ENCODE measurements around the gene SBK1. TPM values are rescaled to one million over a fixed set of nuclear protein-coding genes. Genes with fewer than 3 reads are reported as not detected.
A peak's percentile ranks its signal among the peaks of the same experiment; 100 is the strongest.

Gene SBK1
- total and polyA plus RNA-seq, 2 donors from 2014 or later = 1.4 to 2.5 TPM

DNA sequence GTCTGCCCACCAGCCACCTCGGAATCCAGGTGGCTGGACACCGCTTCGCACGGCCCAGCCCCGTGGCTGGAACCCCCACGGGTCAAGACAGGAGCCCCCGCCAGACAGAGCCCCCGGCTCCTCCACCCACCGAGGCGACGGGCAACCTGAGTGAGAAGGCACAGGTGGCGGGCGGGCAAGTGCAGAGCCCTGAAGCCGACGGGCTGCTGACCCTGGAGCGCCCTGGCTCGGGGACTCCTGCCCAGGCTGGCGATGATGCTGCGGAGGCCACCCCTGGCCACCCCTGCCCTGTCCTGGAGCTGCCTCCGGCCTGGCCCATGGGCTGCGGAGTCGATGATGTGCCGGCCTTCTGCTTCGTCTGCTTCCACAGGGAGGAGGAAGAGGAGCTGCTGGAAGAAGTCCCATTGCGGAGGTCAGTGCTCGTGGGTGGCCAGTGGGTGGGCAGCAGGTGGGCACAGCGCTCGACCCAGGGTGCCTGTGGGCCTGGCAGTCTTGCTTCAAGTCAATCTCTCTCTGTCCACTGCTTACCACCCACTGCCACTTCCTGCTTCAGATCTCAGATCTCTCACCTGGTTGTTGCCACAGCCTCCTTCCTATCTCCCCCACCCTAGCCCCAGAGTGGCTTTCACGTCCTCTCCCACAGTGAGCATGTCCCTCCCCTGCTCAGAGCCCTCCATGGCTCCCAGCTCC, 33.1 kb upstream of the SBK1 start:
- no peaks in the 10 kb centered on the region for H3K9me3 ChIP-seq (ENCODE audit: control insufficient read depth in 2 of 3, insufficient read depth in 1 of 3, low read length in 3 of 3)
- peak in 2 of 5 donors; percentile 19 to 78 for DNase-seq

DNA sequence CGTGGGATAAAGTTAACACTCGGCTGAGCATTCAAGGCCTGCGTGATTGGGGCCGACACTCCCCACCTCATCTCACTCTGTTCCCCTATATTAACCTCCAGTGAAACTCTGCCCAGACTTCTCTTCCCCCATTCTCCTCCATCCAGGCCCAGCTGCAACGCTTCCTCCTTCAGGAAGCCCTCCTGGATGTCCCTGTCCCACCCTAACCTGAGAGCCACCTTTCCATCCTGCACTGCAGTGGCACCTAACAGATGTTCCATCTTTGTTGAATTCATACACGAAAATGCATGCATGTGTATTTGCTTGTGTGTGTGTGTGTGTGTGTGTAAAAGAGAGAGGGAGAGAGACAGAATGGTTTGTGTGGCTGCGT, 32.6 kb upstream of the SBK1 start:
- Histone ChIP-seq H3K36me3 (ENCODE audit: control insufficient read depth in 2 of 3, insufficient read depth in 3 of 3, low read length in 3 of 3) (no peaks in the 10 kb centered on the region), H3K9ac (ENCODE audit: low read length in 3 of 3) (no peak overlapping the region), H3K27me3 (ENCODE audit: control insufficient read depth, insufficient read depth, low read length) (no peaks in the 10 kb centered on the region), H3K4me3 (ENCODE audit: low read length in 3 of 3) (no peak overlapping the region), H3K9me3 (ENCODE audit: control insufficient read depth in 2 of 3, insufficient read depth in 1 of 3, low read length in 3 of 3) (no peaks in the 10 kb centered on the region), H3K27ac (ENCODE audit: low read depth in 2 of 2, low read length in 2 of 2) (no peak overlapping the region), H3K4me1 (ENCODE audit: control insufficient read depth in 2 of 3, insufficient read depth in 2 of 3, low read depth in 1 of 3, low read length in 3 of 3) (no peaks in the 10 kb centered on the region)
- intact Hi-C loops (cut with DNase I) = no loop called here
- TF ChIP-seq, protein P1, sequence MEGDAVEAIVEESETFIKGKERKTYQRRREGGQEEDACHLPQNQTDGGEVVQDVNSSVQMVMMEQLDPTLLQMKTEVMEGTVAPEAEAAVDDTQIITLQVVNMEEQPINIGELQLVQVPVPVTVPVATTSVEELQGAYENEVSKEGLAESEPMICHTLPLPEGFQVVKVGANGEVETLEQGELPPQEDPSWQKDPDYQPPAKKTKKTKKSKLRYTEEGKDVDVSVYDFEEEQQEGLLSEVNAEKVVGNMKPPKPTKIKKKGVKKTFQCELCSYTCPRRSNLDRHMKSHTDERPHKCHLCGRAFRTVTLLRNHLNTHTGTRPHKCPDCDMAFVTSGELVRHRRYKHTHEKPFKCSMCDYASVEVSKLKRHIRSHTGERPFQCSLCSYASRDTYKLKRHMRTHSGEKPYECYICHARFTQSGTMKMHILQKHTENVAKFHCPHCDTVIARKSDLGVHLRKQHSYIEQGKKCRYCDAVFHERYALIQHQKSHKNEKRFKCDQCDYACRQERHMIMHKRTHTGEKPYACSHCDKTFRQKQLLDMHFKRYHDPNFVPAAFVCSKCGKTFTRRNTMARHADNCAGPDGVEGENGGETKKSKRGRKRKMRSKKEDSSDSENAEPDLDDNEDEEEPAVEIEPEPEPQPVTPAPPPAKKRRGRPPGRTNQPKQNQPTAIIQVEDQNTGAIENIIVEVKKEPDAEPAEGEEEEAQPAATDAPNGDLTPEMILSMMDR (IDR thresholded peaks at IDR 0.05; ENCODE audit: borderline replicate concordance, extremely low read depth, insufficient read depth) = no peak
- DNase-seq (no peak), FAIRE-seq (no peak)

More for the DNA sequence above, 33.1 kb upstream of the SBK1 start:
- no peak for FAIRE-seq
- no peak overlapping the region for H3K9ac ChIP-seq (ENCODE audit: low read length in 3 of 3)
- TF ChIP-seq, protein P1 (IDR thresholded peaks at IDR 0.05; ENCODE audit: borderline replicate concordance, extremely low read depth, insufficient read depth) = no peak
- intact Hi-C loops (cut with DNase I) = no loop called here
- H3K27ac ChIP-seq (ENCODE audit: low read depth in 2 of 2, low read length in 2 of 2) = no peak overlapping the region
- H3K4me1 ChIP-seq (ENCODE audit: control insufficient read depth in 2 of 3, insufficient read depth in 2 of 3, low read depth in 1 of 3, low read length in 3 of 3) = no peaks in the 10 kb centered on the region
- H3K27me3 ChIP-seq (ENCODE audit: control insufficient read depth, insufficient read depth, low read length) = no peaks in the 10 kb centered on the region
- no peak overlapping the region for H3K4me3 ChIP-seq (ENCODE audit: low read length in 3 of 3)
- no peaks in the 10 kb centered on the region for H3K36me3 ChIP-seq (ENCODE audit: control insufficient read depth in 2 of 3, insufficient read depth in 3 of 3, low read length in 3 of 3)

DNA sequence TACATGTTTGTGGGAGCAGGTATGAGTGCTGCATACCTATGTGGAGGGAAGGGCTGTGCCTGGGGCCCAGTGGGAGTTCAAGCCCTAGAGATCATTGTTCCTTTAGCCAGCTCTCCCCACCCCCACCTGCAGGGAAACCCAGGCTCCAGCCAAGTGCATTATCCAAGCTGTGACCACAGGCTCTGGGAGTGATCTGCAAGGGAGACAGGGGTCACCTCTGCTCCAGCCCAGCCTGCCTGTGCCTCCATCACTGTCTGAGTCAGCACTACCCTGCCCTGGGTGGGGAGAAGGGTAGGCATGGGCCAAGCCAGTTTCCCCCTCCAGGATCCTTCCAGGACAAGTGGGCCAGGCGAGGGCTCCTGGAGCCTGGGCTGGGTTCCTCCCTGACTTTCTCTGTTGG, 32.1 kb upstream of the SBK1 start:
- FAIRE-seq (no peak), DNase-seq (no peak)
- H3K9me3 ChIP-seq (ENCODE audit: control insufficient read depth in 2 of 3, insufficient read depth in 1 of 3, low read length in 3 of 3) = no peaks in the 10 kb centered on the region
- intact Hi-C loops (cut with DNase I) = no loop called here
- H3K27me3 ChIP-seq (ENCODE audit: control insufficient read depth, insufficient read depth, low read length) = no peaks in the 10 kb centered on the region
- no peak overlapping the region for H3K4me3 ChIP-seq (ENCODE audit: low read length in 3 of 3)
- H3K27ac ChIP-seq (ENCODE audit: low read depth in 2 of 2, low read length in 2 of 2) = no peak overlapping the region
- H3K4me1 ChIP-seq (ENCODE audit: control insufficient read depth in 2 of 3, insufficient read depth in 2 of 3, low read depth in 1 of 3, low read length in 3 of 3) = no peaks in the 10 kb centered on the region
- H3K9ac ChIP-seq (ENCODE audit: low read length in 3 of 3) = no peak overlapping the region
- no peaks in the 10 kb centered on the region for H3K36me3 ChIP-seq (ENCODE audit: control insufficient read depth in 2 of 3, insufficient read depth in 3 of 3, low read length in 3 of 3)
- TF ChIP-seq, protein P1 (IDR thresholded peaks at IDR 0.05; ENCODE audit: borderline replicate concordance, extremely low read depth, insufficient read depth) = no peak

DNA sequence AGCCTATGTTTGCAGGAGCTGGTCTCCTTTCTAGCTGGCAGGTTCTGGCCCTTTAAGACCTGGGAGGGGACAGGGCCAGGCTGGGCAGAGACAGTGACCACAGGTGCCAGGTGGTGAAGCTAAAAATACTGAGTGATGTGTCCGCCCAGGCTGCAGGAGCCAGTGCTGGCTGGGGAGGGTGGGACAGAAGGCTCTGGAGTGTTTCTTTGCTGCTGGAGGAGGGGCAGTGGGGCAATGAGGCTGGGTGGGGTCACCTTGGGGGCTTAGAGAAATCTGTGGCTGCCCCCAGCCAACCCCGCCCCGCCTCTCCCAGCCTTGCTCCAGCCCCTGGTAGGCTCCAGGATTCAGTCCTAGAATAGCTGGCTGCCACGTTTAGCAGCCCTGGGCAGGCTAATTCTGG, 30.4 kb upstream of the SBK1 start:
- H3K4me3 ChIP-seq (ENCODE audit: low read length in 3 of 3) = no peak overlapping the region
- H3K9ac ChIP-seq (ENCODE audit: low read length in 3 of 3) = no peak overlapping the region
- H3K27me3 ChIP-seq (ENCODE audit: control insufficient read depth, insufficient read depth, low read length) = no peaks in the 10 kb centered on the region
- H3K27ac ChIP-seq (ENCODE audit: low read depth in 2 of 2, low read length in 2 of 2) = no peak overlapping the region
- no peak for FAIRE-seq
- no peak for DNase-seq
- intact Hi-C loops (cut with DNase I) = no loop called here
- no peaks in the 10 kb centered on the region for H3K4me1 ChIP-seq (ENCODE audit: control insufficient read depth in 2 of 3, insufficient read depth in 2 of 3, low read depth in 1 of 3, low read length in 3 of 3)
- TF ChIP-seq, protein P1 (IDR thresholded peaks at IDR 0.05; ENCODE audit: borderline replicate concordance, extremely low read depth, insufficient read depth) = no peak
- H3K36me3 ChIP-seq (ENCODE audit: control insufficient read depth in 2 of 3, insufficient read depth in 3 of 3, low read length in 3 of 3) = no peaks in the 10 kb centered on the region
- H3K9me3 ChIP-seq (ENCODE audit: control insufficient read depth in 2 of 3, insufficient read depth in 1 of 3, low read length in 3 of 3) = no peaks in the 10 kb centered on the region
